DOHH2 (cell line): ENCODE data around the gene GPR62.
"Not testable (repeated sequence)": the region's sequence is repeated elsewhere in the genome, so short reads cannot be mapped to it uniquely, and the experiment has no call there.

ENCODE experiments used
- H3F3A ChIP-seq: fragments of 200-600 bp; sonication (generic), shearing (Covaris generic); 2 replicates; pipeline ENCODE4 v1.6.0; 2016; ENCODE audit warnings: antibody characterized with exemption, mild to moderate bottlenecking; ENCODE audit not compliant: control insufficient read depth, insufficient read depth
- H3K27ac ChIP-seq: fragments of 200-600 bp; sonication (generic); 2 replicates; pipeline ENCODE4 v1.5.1; 2014; ENCODE audit warnings: low read depth, mild to moderate bottlenecking, low read length, moderate library complexity
- H3K27me3 ChIP-seq: fragments of 200-600 bp; sonication (generic); 2 replicates; pipeline ENCODE4 v1.6.1; 2014; ENCODE audit warnings: mild to moderate bottlenecking, low read length, mixed read lengths; ENCODE audit not compliant: control insufficient read depth
- H3K36me3 ChIP-seq: fragments of 200-600 bp; sonication (generic); 2 replicates; pipeline ENCODE4 v1.6.1; 2014; ENCODE audit warnings: mild to moderate bottlenecking, low read length, moderate library complexity, mixed read lengths; ENCODE audit not compliant: control insufficient read depth
- H3K4me1 ChIP-seq: fragments of 200-600 bp; sonication (generic); 2 replicates; pipeline ENCODE4 v1.6.1; 2014; ENCODE audit warnings: mild to moderate bottlenecking, low read length, mixed read lengths; ENCODE audit not compliant: control insufficient read depth
- H3K4me2 ChIP-seq: fragments of 200-600 bp; sonication (generic); 2 replicates; pipeline ENCODE4 v1.6.0; 2014; ENCODE audit warnings: mild to moderate bottlenecking, low read length, moderate library complexity
- H3K4me3 ChIP-seq: fragments of 200-600 bp; sonication (generic); 2 replicates; pipeline ENCODE4 v1.5.1; 2014; ENCODE audit warnings: mild to moderate bottlenecking, low read length, mixed read lengths
- H3K79me2 ChIP-seq: fragments of 200-600 bp; sonication (generic); 2 replicates; pipeline ENCODE4 v1.6.1; 2014; ENCODE audit warnings: mild to moderate bottlenecking, low read length, mixed read lengths; ENCODE audit not compliant: control insufficient read depth
- H3K9me2 ChIP-seq: fragments of 200-600 bp; sonication (generic); replicated peaks from 2 replicates; pipeline ENCODE4 v1.6.1; 2014; ENCODE audit warnings: mild to moderate bottlenecking, low read length, mixed read lengths; ENCODE audit not compliant: control insufficient read depth
- H3K9me3 ChIP-seq: fragments of 200-600 bp; sonication (generic); 2 replicates; pipeline ENCODE4 v1.6.1; 2014; ENCODE audit warnings: antibody characterized with exemption, low read length, mixed read lengths; ENCODE audit not compliant: control insufficient read depth, insufficient read depth
- H4K20me1 ChIP-seq: fragments of 200-600 bp; sonication (generic); 2 replicates; pipeline ENCODE4 v1.6.0; 2014; ENCODE audit warnings: low read depth, mild to moderate bottlenecking, antibody characterized with exemption, low read length, moderate library complexity; ENCODE audit not compliant: control insufficient read depth, insufficient read depth
- CTCF ChIP-seq: fragments of 200-600 bp; sonication (generic); IDR thresholded peaks from one replicate; pipeline ENCODE4 v1.5.1; 2014; ENCODE audit warnings: antibody characterized with exemption, mild to moderate bottlenecking, low read depth, low read length; ENCODE audit not compliant: poor library complexity, severe bottlenecking
- EZH2phosphoT487 ChIP-seq: fragments of 200-600 bp; sonication (generic); IDR thresholded peaks from 2 replicates; pipeline ENCODE4 v1.6.1; 2017; ENCODE audit warnings: borderline replicate concordance, mild to moderate bottlenecking, antibody characterized with exemption, low read length, moderate library complexity, mixed read lengths

GPR62 gene

GRCh38 chr3:51987568-51987967, 32.4 kb downstream of the GPR62 start:
- Histone ChIP-seq H3F3A (peaks cover 36% of the 10 kb centered on the region), H3K4me2 (no peak overlapping the region), H3K4me1 (peaks cover 30% of the 10 kb centered on the region), H3K36me3 (peaks cover 14% of the 10 kb centered on the region), H3K9me2 (no peaks in the 10 kb centered on the region), H3K9me3 (no peaks in the 10 kb centered on the region), H3K27me3 (no peaks in the 10 kb centered on the region), H3K79me2 (peaks cover 2% of the 10 kb centered on the region; the same call in 1 of the 2 replicates), H3K27ac (no peak overlapping the region), H3K4me3 (no peak overlapping the region), H4K20me1 (no peaks in the 10 kb centered on the region)
- TF ChIP-seq EZH2phosphoT487, result no peak
- no peak for TF ChIP-seq CTCF

GRCh38 chr3:51988286-51989146, 33.3 kb downstream of the GPR62 start:
- H3F3A ChIP-seq, result peaks cover 42% of the 10 kb centered on the region

GRCh38 chr3:51990501-51990971, 35.4 kb downstream of the GPR62 start:
- peaks cover 53% of the 10 kb centered on the region for H3F3A ChIP-seq
- peaks cover 43% of the 10 kb centered on the region for H3K36me3 ChIP-seq
- H3K4me1 ChIP-seq, result peaks cover 36% of the 10 kb centered on the region

More at GRCh38 chr3:51988286-51989146, 33.3 kb downstream of the GPR62 start:
- H3K4me3 ChIP-seq, result no peak overlapping the region
- no peaks in the 10 kb centered on the region for H3K9me2 ChIP-seq
- H4K20me1 ChIP-seq, result no peaks in the 10 kb centered on the region
- H3K9me3 ChIP-seq, result no peaks in the 10 kb centered on the region
- no peak overlapping the region for H3K4me2 ChIP-seq
- H3K27ac ChIP-seq, result no peak overlapping the region
- no peak for TF ChIP-seq CTCF
- TF ChIP-seq EZH2phosphoT487, result no peak
- H3K79me2 ChIP-seq, result peaks cover 3% of the 10 kb centered on the region; the same call in 1 of the 2 replicates
- H3K27me3 ChIP-seq, result no peaks in the 10 kb centered on the region
- peaks cover 29% of the 10 kb centered on the region for H3K4me1 ChIP-seq
- H3K36me3 ChIP-seq, result peaks cover 23% of the 10 kb centered on the region

More at GRCh38 chr3:51990501-51990971, 35.4 kb downstream of the GPR62 start:
- H3K4me2 ChIP-seq, H3K27ac ChIP-seq, H3K27me3 ChIP-seq, H3K9me3 ChIP-seq, H3K9me2 ChIP-seq, H3K4me3 ChIP-seq, H4K20me1 ChIP-seq: not testable (repeated sequence)
- peaks cover 21% of the 10 kb centered on the region for H3K79me2 ChIP-seq
